WTC11 (cell line): Measurements from ENCODE around the gene SRGAP1. TPM values are rescaled to one million over a fixed set of nuclear protein-coding genes. Genes with fewer than 3 reads are reported as not detected.
"Not testable (repeated sequence)": the region's sequence is repeated elsewhere in the genome, so short reads cannot be mapped to it uniquely, and the experiment has no call there.

Experiments used
- ATAC-seq: fragments of 200-7000 bp; cut with Tn5 transposase; 2 replicates; pipeline ENCODE4 v1.10.0; 2021; ENCODE audit warnings: mild to moderate bottlenecking, moderate library complexity
- CTCF ChIA-PET: fragments of 300-600 bp; sonication (Branson Sonifier 250); formaldehyde crosslinking; loops from one replicate; lab custom pipeline; 2021; ENCODE audit warnings: antibody characterized with exemption; lab: Charles Lee
- POLR2A ChIA-PET: fragments of 350-600 bp; sonication (Branson Sonifier 250); formaldehyde crosslinking; loops from one replicate; lab custom pipeline; 2021; ENCODE audit warnings: antibody characterized with exemption; lab: Charles Lee
- DNase-seq: peaks from one replicate; pipeline ENCODE4 v3.0.0; 2021; ENCODE audit warnings: low spot score
- H3K27ac Mint-ChIP-seq: 2 replicates; pipeline ENCODE4 v1.8.0; 2021; ENCODE audit warnings: mixed read lengths
- H3K27me3 Mint-ChIP-seq: 2 replicates; pipeline ENCODE4 v1.8.0; 2021; ENCODE audit warnings: low read depth, mild to moderate bottlenecking, moderate library complexity, mixed read lengths
- H3K36me3 Mint-ChIP-seq: 2 replicates; pipeline ENCODE4 v1.8.0; 2021; ENCODE audit warnings: mixed read lengths
- H3K4me1 Mint-ChIP-seq: 2 replicates; pipeline ENCODE4 v1.8.0; 2022; ENCODE audit warnings: mixed read lengths
- H3K4me3 Mint-ChIP-seq: 2 replicates; pipeline ENCODE4 v1.8.0; 2021; ENCODE audit warnings: mild to moderate bottlenecking, moderate library complexity, mixed read lengths
- H3K9me3 Mint-ChIP-seq: 2 replicates; pipeline ENCODE4 v1.8.0; 2021; ENCODE audit warnings: mixed read lengths
- ELF4 ChIP-seq: sonication (generic); formaldehyde crosslinking; IDR thresholded peaks from 2 replicates; pipeline ENCODE4 v1.8.1; 2022; ENCODE audit warnings: low read depth, mild to moderate bottlenecking, moderate library complexity, missing genetic modification reagents
- KAT7 ChIP-seq: sonication (generic); formaldehyde crosslinking; IDR thresholded peaks from 2 replicates; pipeline ENCODE4 v1.8.1; 2023; ENCODE audit warnings: missing genetic modification reagents, mild to moderate bottlenecking, borderline replicate concordance
- MAX ChIP-seq: sonication (generic); formaldehyde crosslinking; IDR thresholded peaks from 2 replicates; pipeline ENCODE4 v1.8.0; 2022; ENCODE audit warnings: mild to moderate bottlenecking, missing genetic modification reagents
- NR3C1 ChIP-seq: sonication (generic); formaldehyde crosslinking; conservative IDR thresholded peaks from 2 replicates; pipeline ENCODE4 v1.8.1; 2023; ENCODE audit warnings: low read depth, mild to moderate bottlenecking, missing genetic modification reagents
- SMAD4 ChIP-seq: sonication (generic); formaldehyde crosslinking; IDR thresholded peaks from 2 replicates; pipeline ENCODE4 v1.8.0; 2022; ENCODE audit warnings: mild to moderate bottlenecking, missing genetic modification reagents
- TEAD1 ChIP-seq: sonication (generic); formaldehyde crosslinking; IDR thresholded peaks from 2 replicates; pipeline ENCODE4 v1.8.0; 2022; ENCODE audit warnings: mild to moderate bottlenecking, missing genetic modification reagents
- TEAD4 ChIP-seq: sonication (generic); formaldehyde crosslinking; IDR thresholded peaks from 2 replicates; pipeline ENCODE4 v1.8.0; 2022; ENCODE audit warnings: mild to moderate bottlenecking, missing genetic modification reagents
- TP53 ChIP-seq: sonication (generic); formaldehyde crosslinking; IDR thresholded peaks from 2 replicates; pipeline ENCODE4 v1.8.1; 2023; ENCODE audit warnings: mild to moderate bottlenecking, missing genetic modification reagents
- ZNF121 ChIP-seq: sonication (generic); formaldehyde crosslinking; IDR thresholded peaks from 2 replicates; pipeline ENCODE4 v1.8.0; 2023; ENCODE audit warnings: missing genetic modification reagents
- ZNF281 ChIP-seq: sonication (generic); formaldehyde crosslinking; IDR thresholded peaks from 2 replicates; pipeline ENCODE4 v1.8.0; 2023; ENCODE audit warnings: mild to moderate bottlenecking, missing genetic modification reagents
- total RNA-seq: library from RNA; stranded (reverse); gene quantifications from 3 replicates; pipeline ENCODE4 v1.2.3, GENCODE V29; 2021
- TF ChIP-seq, protein P1 (sequence below): sonication (generic); formaldehyde crosslinking; IDR thresholded peaks from 2 replicates; pipeline ENCODE4 v1.8.1; 2022; ENCODE audit warnings: low read depth, mild to moderate bottlenecking, moderate library complexity, missing genetic modification reagents, borderline replicate concordance
- TF ChIP-seq, protein P2 (sequence below): fragments of 250-450 bp; sonication (Bioruptor Pico); IDR thresholded peaks from 2 replicates; pipeline ENCODE4 v1.9.0; 2021; ENCODE audit warnings: mild to moderate bottlenecking
- TF ChIP-seq, protein P3 (sequence below): fragments of 250-450 bp; sonication (Bioruptor Pico); IDR thresholded peaks from 2 replicates; pipeline ENCODE4 v1.8.0; 2021; ENCODE audit warnings: mild to moderate bottlenecking

Gene SRGAP1
- total RNA-seq, 1 experiment from 2014 or later: 10.3 TPM

DNA sequence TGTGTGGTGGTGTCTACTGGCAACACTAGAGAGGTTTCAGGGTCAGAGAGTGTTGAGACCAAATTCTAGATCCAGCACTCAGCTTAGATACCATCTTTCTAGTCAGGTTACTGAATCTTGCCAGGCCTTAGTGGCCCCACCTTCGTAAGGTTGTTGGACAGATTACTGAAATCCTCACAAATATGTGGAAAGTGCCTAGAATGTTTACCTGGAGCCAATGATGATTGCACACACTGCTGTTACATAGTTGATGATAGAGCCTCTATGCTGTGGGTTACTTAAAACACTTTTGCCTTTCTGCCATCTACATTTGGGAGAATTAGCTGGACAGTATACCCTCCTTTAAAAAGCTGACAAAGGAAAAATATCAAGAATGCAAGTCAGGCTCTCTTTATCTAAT is 33.2 kb downstream of the SRGAP1 start (continued):
- TF ChIP-seq TEAD4 (CRISPR knock-in tag) (no peak), SMAD4 (CRISPR knock-in tag) (no peak), NR3C1 (CRISPR knock-in tag) (no peak), MAX (no peak), KAT7 (no peak), ZNF121 (CRISPR knock-in tag) (no peak)

GRCh38 chr12:63880235-63880634 is 35.7 kb downstream of the SRGAP1 start:
- CTCF ChIA-PET, H3K4me3 Mint-ChIP-seq, H3K9me3 Mint-ChIP-seq, DNase-seq, H3K27me3 Mint-ChIP-seq, POLR2A ChIA-PET, H3K36me3 Mint-ChIP-seq, ATAC-seq: not testable (repeated sequence)
- H3K27ac Mint-ChIP-seq: peak overlapping the region; percentile 47; the same call in 1 of the 2 replicates
- H3K4me1 Mint-ChIP-seq: peaks cover 14% of the 10 kb centered on the region

GRCh38 chr12:63880742-63881263 is 36.3 kb downstream of the SRGAP1 start:
- POLR2A ChIA-PET: no interaction called here
- ATAC-seq: no peak

More at GRCh38 chr12:63880742-63881263, 36.3 kb downstream of the SRGAP1 start:
- Mint-ChIP-seq H3K27ac (no peak overlapping the region), H3K4me1 (peaks cover 14% of the 10 kb centered on the region), H3K9me3 (no peaks in the 10 kb centered on the region)
- CTCF ChIA-PET: no interaction called here
- no peak for DNase-seq
- TF ChIP-seq, protein P1, sequence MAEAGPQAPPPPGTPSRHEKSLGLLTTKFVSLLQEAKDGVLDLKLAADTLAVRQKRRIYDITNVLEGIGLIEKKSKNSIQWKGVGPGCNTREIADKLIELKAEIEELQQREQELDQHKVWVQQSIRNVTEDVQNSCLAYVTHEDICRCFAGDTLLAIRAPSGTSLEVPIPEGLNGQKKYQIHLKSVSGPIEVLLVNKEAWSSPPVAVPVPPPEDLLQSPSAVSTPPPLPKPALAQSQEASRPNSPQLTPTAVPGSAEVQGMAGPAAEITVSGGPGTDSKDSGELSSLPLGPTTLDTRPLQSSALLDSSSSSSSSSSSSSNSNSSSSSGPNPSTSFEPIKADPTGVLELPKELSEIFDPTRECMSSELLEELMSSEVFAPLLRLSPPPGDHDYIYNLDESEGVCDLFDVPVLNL: no peak
- TF ChIP-seq TEAD1 (no peak), ZNF281 (CRISPR knock-in tag) (no peak), ELF4 (CRISPR knock-in tag) (no peak), TP53 (CRISPR knock-in tag) (no peak)
- TF ChIP-seq, protein P2, sequence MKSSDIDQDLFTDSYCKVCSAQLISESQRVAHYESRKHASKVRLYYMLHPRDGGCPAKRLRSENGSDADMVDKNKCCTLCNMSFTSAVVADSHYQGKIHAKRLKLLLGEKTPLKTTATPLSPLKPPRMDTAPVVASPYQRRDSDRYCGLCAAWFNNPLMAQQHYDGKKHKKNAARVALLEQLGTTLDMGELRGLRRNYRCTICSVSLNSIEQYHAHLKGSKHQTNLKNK (CRISPR knock-in tag): no peak
- TF ChIP-seq, protein P3, sequence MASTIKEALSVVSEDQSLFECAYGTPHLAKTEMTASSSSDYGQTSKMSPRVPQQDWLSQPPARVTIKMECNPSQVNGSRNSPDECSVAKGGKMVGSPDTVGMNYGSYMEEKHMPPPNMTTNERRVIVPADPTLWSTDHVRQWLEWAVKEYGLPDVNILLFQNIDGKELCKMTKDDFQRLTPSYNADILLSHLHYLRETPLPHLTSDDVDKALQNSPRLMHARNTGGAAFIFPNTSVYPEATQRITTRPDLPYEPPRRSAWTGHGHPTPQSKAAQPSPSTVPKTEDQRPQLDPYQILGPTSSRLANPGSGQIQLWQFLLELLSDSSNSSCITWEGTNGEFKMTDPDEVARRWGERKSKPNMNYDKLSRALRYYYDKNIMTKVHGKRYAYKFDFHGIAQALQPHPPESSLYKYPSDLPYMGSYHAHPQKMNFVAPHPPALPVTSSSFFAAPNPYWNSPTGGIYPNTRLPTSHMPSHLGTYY: no peak
- TF ChIP-seq, all 79 proteins: peak for 0
- H3K27me3 Mint-ChIP-seq: no peaks in the 10 kb centered on the region
- H3K4me3 Mint-ChIP-seq: no peak overlapping the region
- H3K36me3 Mint-ChIP-seq: no peaks in the 10 kb centered on the region
